ENCODE data around the gene ELL. TPM values are rescaled to one million over a fixed set of nuclear protein-coding genes. Genes with fewer than 3 reads are reported as not detected.
"Not testable (repeated sequence)": the region's sequence is repeated elsewhere in the genome, so short reads cannot be mapped to it uniquely, and the experiment has no call there.

The ELL gene
- total RNA-seq, 1 donor from 2014 or later: 19.2 TPM

GRCh38 chr19:18526316-18526715, 4.4 kb upstream of the ELL start:
- no peaks in the 10 kb centered on the region for H3K27me3 Mint-ChIP-seq (ENCODE audit: low read depth)
- no peaks in the 10 kb centered on the region for H3K4me1 Mint-ChIP-seq
- H3K4me3 Mint-ChIP-seq: no peak overlapping the region
- H3K27ac Mint-ChIP-seq: no peak overlapping the region
- H3K36me3 Mint-ChIP-seq: peaks cover 2% of the 10 kb centered on the region
- no peaks in the 10 kb centered on the region for H3K9me3 Mint-ChIP-seq
- no peak for DNase-seq (ENCODE audit: low spot score in 2 of 2, unreplicated experiment in 2 of 2)
- no peak for TF ChIP-seq CTCF (IDR thresholded peaks at IDR 0.05; ENCODE audit: unreplicated experiment)

- no peak for DNase-seq (ENCODE audit: low spot score in 2 of 2, unreplicated experiment in 2 of 2)
- Mint-ChIP-seq H3K36me3 (no peaks in the 10 kb centered on the region), H3K9me3 (no peaks in the 10 kb centered on the region), H3K27ac (no peak overlapping the region), H3K27me3 (ENCODE audit: low read depth) (no peaks in the 10 kb centered on the region), H3K4me1 (peaks cover 11% of the 10 kb centered on the region), H3K4me3 (no peak overlapping the region)
- TF ChIP-seq CTCF (IDR thresholded peaks at IDR 0.05; ENCODE audit: unreplicated experiment): no peak
These were observed 2.0 kb upstream of the ELL start for GRCh38 chr19:18523841-18524240.

- not testable (repeated sequence) for H3K27me3 Mint-ChIP-seq (ENCODE audit: low read depth); DNase-seq (ENCODE audit: low spot score in 2 of 2, unreplicated experiment in 2 of 2); H3K36me3 Mint-ChIP-seq; H3K9me3 Mint-ChIP-seq
- H3K4me3 Mint-ChIP-seq: peak overlapping the region; percentile 85
- H3K27ac Mint-ChIP-seq: peak overlapping the region; percentile 61
- peaks cover 11% of the 10 kb centered on the region for H3K4me1 Mint-ChIP-seq
These were observed 1.1 kb upstream of the ELL start for GRCh38 chr19:18522862-18523440.

GRCh38 chr19:18522124-18522861, 423 bp upstream of the ELL start:
- Mint-ChIP-seq H3K27ac (peak overlapping the region; percentile 96), H3K4me1 (peaks cover 11% of the 10 kb centered on the region), H3K4me3 (peak overlapping the region; percentile 85), H3K36me3 (no peaks in the 10 kb centered on the region), H3K9me3 (no peaks in the 10 kb centered on the region), H3K27me3 (ENCODE audit: low read depth) (no peaks in the 10 kb centered on the region)
- peak; percentile 100 for DNase-seq (ENCODE audit: low spot score in 2 of 2, unreplicated experiment in 2 of 2)
- TF ChIP-seq CTCF (IDR thresholded peaks at IDR 0.05; ENCODE audit: unreplicated experiment): no peak

GRCh38 chr19:18520848-18521691, 800 bp downstream of the ELL start:
- H3K36me3 Mint-ChIP-seq: no peaks in the 10 kb centered on the region
- H3K9me3 Mint-ChIP-seq: no peaks in the 10 kb centered on the region

More at GRCh38 chr19:18520848-18521691, 800 bp downstream of the ELL start:
- peaks cover 11% of the 10 kb centered on the region for H3K4me1 Mint-ChIP-seq
- H3K27me3 Mint-ChIP-seq (ENCODE audit: low read depth): no peaks in the 10 kb centered on the region
- H3K4me3 Mint-ChIP-seq: peak overlapping the region; percentile 85
- peak overlapping the region; percentile 97 for H3K27ac Mint-ChIP-seq
- TF ChIP-seq CTCF (IDR thresholded peaks at IDR 0.05; ENCODE audit: unreplicated experiment): no peak
- DNase-seq (ENCODE audit: low spot score in 2 of 2, unreplicated experiment in 2 of 2): peak in 1 of 2 experiments; percentile 45
